HL-60 (cell line): Measurements from ENCODE around the gene CILP2.

ENCODE experiments used
- DNase-seq, 2 experiments: peaks; one replicate each; pipeline ENCODE4 v3.0.0-alpha.2; 2010 to 2020; ENCODE audit warnings: low read depth in 1 of 2, low spot score in 1 of 2
- H3K27ac ChIP-seq: fragments of 250-450 bp; sonication (Bioruptor Pico); replicated peaks from 2 replicates; pipeline ENCODE4 v1.5.1; 2020; ENCODE audit warnings: mild to moderate bottlenecking, moderate library complexity
- H3K27me3 ChIP-seq: fragments of 250-450 bp; sonication (Bioruptor Pico); 2 replicates; pipeline ENCODE4 v1.5.1; 2021; ENCODE audit warnings: mild to moderate bottlenecking, moderate library complexity; ENCODE audit not compliant: insufficient read depth, poor library complexity, severe bottlenecking
- H3K4me3 ChIP-seq: replicated peaks from 2 replicates; pipeline ENCODE4 v1.5.1; 2011; ENCODE audit warnings: mild to moderate bottlenecking, control low read depth, low read length; ENCODE audit not compliant: insufficient read depth
- GABPA ChIP-seq: IDR thresholded peaks from 2 replicates; pipeline ENCODE4 v1.6.1; 2012; ENCODE audit warnings: low read depth
- POLR2AphosphoS5 ChIP-seq: IDR thresholded peaks from 2 replicates; pipeline ENCODE4 v1.6.1; 2012; ENCODE audit warnings: low read depth
- SPI1 ChIP-seq: IDR thresholded peaks from 2 replicates; pipeline ENCODE4 v1.6.1; 2012; ENCODE audit warnings: low read depth, mild to moderate bottlenecking, borderline replicate concordance
- TF ChIP-seq, protein P1 (sequence below): IDR thresholded peaks from one replicate; pipeline ENCODE4 v1.5.1; 2011; ENCODE audit warnings: low read length, control low read depth, inconsistent platforms; ENCODE audit not compliant: insufficient read depth
- TF ChIP-seq, protein P2 (sequence below): IDR thresholded peaks from 2 replicates; pipeline ENCODE4 v1.6.1; 2012; ENCODE audit warnings: low read depth; ENCODE audit not compliant: insufficient replicate concordance

CILP2 gene

DNA sequence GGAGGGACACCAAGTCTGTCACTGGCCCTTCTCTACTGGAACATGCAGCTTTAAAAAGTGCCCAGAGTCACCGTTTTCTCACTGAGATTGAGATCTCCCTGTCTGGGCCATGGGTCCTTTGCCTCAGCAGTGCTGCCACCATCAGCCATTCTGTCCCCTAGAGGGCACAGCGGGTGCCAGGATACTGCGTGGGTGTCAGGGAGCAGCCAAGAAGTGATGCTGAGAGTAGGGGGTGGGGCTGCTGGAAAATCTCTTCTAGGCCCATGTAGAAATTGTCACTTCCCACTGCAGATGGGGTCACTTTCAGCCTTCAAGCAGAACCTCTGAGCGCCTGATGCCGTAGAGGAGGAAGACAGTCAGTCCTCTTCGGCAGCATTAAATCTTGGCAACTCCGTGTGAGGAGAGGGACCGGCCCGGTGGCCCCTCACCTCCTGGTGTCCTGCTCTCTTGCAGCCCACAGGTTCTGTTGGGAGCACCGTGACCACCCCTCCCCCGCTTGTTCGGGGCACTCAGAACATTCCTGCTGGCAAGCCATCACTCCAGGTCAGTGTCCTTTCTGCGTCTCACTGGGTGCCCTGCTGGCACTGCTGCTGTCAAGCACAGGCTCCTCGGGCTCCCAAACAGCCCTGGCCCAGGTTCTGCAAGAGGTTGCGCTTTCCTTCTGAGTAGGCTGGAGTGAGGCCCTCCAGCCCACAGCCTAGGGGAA lies 44.1 kb upstream of the CILP2 start:
- TF ChIP-seq, protein P1, sequence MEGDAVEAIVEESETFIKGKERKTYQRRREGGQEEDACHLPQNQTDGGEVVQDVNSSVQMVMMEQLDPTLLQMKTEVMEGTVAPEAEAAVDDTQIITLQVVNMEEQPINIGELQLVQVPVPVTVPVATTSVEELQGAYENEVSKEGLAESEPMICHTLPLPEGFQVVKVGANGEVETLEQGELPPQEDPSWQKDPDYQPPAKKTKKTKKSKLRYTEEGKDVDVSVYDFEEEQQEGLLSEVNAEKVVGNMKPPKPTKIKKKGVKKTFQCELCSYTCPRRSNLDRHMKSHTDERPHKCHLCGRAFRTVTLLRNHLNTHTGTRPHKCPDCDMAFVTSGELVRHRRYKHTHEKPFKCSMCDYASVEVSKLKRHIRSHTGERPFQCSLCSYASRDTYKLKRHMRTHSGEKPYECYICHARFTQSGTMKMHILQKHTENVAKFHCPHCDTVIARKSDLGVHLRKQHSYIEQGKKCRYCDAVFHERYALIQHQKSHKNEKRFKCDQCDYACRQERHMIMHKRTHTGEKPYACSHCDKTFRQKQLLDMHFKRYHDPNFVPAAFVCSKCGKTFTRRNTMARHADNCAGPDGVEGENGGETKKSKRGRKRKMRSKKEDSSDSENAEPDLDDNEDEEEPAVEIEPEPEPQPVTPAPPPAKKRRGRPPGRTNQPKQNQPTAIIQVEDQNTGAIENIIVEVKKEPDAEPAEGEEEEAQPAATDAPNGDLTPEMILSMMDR, result no peak
- TF ChIP-seq GABPA (no peak), SPI1 (no peak), POLR2AphosphoS5 (no peak)
- TF ChIP-seq, protein P2, sequence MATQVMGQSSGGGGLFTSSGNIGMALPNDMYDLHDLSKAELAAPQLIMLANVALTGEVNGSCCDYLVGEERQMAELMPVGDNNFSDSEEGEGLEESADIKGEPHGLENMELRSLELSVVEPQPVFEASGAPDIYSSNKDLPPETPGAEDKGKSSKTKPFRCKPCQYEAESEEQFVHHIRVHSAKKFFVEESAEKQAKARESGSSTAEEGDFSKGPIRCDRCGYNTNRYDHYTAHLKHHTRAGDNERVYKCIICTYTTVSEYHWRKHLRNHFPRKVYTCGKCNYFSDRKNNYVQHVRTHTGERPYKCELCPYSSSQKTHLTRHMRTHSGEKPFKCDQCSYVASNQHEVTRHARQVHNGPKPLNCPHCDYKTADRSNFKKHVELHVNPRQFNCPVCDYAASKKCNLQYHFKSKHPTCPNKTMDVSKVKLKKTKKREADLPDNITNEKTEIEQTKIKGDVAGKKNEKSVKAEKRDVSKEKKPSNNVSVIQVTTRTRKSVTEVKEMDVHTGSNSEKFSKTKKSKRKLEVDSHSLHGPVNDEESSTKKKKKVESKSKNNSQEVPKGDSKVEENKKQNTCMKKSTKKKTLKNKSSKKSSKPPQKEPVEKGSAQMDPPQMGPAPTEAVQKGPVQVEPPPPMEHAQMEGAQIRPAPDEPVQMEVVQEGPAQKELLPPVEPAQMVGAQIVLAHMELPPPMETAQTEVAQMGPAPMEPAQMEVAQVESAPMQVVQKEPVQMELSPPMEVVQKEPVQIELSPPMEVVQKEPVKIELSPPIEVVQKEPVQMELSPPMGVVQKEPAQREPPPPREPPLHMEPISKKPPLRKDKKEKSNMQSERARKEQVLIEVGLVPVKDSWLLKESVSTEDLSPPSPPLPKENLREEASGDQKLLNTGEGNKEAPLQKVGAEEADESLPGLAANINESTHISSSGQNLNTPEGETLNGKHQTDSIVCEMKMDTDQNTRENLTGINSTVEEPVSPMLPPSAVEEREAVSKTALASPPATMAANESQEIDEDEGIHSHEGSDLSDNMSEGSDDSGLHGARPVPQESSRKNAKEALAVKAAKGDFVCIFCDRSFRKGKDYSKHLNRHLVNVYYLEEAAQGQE, result no peak
- Histone ChIP-seq H3K4me3 (no peak overlapping the region), H3K27me3 (no peaks in the 10 kb centered on the region), H3K27ac (no peak overlapping the region)
- DNase-seq, result no peak

DNA sequence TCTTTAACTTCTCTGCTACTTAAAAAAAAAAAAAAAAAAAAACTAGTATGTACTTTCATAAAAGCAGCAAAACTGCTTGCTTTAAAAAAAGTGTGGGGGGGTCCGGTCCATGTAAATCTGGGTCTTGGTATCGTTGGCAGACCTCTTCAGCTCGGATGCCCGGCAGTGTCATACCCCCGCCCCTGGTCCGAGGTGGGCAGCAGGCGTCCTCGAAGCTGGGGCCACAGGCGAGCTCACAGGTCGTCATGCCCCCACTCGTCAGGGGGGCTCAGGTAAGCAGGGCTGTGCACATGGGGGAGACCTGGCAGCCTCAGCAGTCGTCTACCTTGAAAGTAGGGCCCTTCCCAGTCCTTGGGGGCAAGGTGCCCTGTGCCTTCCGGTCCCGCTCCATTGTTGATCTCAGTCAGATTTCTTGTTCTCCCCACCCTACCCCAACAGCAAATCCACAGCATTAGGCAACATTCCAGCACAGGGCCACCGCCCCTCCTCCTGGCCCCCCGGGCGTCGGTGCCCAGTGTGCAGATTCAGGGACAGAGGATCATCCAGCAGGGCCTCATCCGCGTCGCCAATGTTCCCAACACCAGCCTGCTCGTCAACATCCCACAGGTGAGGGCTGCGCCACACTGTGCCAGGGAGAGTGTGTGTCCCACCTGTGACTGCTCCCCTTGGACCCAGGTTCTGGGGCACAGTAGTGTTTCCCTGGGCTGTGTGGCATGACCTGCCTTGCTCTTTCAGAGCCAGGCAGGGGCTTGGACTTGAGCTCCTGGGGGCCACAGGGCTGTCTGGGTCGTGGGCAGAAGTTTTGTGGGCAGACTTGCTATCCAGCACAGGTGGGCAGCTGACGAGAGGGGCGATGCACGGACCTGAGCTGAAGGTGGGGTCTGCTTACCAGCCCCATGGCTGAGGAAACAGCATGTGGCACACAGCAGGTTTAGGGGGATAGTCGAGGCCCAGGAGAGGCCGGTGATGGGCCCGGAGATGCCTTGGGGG lies 42.2 kb upstream of the CILP2 start:
- Histone ChIP-seq H3K27me3 (no peaks in the 10 kb centered on the region), H3K4me3 (no peak overlapping the region), H3K27ac (no peak overlapping the region)
- DNase-seq, result no peak
- TF ChIP-seq GABPA, result no peak
- TF ChIP-seq, protein P1, result no peak

DNA sequence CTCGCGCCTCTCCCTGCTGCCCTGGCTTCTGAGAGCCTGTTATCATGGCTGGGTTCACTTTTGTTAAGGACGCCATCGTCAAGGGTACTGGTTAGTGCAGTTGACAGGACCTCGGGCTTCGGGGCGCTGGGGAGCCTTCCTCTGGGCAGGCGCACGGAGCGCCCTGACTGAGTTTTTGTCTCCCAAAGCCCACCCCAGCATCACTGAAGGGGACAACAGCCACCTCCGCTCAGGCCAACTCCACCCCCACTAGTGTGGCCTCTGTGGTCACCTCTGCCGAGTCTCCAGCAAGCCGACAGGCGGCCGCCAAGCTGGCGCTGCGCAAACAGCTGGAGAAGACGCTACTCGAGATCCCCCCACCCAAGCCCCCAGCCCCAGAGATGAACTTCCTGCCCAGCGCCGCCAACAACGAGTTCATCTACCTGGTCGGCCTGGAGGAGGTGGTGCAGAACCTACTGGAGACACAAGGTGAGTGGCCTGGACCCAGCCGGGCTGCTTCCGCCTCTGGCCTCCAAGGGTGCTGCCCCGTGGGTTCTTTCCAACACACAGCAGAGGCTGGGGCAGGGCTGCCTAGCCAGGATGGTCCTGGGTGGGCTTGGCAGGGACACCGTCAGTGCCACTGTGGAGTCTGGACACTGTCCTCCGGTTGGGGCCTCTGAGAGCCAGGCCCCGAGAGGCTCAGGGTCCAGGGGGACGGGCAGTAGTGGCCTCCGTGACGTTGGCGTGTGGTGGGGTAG lies 39.6 kb upstream of the CILP2 start:
- DNase-seq, result no peak
- no peak overlapping the region for H3K27ac ChIP-seq
- H3K27me3 ChIP-seq, result no peaks in the 10 kb centered on the region
- no peak overlapping the region for H3K4me3 ChIP-seq
- peak; percentile 40; the same call in 1 of the 2 replicates for TF ChIP-seq POLR2AphosphoS5
- TF ChIP-seq, protein P2, result no peak
